Measurements from ENCODE around the gene BMX.

BMX gene

DNA sequence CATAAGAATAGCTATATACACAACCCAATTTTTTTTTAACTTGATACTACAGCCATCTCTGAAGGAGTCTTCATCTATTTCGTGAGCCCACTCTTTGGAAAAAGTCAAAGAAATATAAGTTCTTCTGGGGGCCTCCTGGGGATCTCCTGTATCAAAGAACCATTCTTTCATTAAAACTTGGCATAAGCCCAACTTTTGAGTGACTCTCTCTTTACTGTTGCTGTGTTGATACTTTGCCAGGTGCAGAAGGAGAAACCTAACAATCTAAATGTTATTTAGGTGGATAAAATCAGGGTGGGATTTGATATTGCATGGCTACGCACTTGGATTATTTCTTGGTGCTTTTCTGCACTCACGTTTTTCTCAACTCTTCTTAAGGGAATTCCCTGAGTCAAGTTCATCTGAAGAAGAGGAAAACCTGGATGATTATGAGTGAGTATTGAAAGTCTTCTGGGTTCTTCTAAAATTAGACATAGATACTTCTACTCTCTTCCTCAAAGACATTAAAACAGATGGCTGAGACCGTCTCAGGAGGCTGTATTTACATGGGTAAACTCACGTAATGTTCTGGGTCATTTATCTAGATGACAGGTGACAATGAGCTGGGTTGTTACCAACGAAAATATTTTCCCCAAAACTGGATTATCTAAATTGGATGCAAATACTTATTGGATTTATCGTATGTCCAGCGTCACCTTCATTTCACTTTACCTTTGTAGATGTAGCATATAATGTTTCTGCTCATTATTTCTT is 25.2 kb downstream of the BMX start:
- DNase-seq (ENCODE audit: low spot score): no peak
- in situ Hi-C loops (cut with MboI; ENCODE audit: low pct_unique_long_range_greater_than_20kb, low sequenced_read_pairs, unreplicated experiment): no loop called here
- TF ChIP-seq, protein P1, sequence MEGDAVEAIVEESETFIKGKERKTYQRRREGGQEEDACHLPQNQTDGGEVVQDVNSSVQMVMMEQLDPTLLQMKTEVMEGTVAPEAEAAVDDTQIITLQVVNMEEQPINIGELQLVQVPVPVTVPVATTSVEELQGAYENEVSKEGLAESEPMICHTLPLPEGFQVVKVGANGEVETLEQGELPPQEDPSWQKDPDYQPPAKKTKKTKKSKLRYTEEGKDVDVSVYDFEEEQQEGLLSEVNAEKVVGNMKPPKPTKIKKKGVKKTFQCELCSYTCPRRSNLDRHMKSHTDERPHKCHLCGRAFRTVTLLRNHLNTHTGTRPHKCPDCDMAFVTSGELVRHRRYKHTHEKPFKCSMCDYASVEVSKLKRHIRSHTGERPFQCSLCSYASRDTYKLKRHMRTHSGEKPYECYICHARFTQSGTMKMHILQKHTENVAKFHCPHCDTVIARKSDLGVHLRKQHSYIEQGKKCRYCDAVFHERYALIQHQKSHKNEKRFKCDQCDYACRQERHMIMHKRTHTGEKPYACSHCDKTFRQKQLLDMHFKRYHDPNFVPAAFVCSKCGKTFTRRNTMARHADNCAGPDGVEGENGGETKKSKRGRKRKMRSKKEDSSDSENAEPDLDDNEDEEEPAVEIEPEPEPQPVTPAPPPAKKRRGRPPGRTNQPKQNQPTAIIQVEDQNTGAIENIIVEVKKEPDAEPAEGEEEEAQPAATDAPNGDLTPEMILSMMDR (IDR thresholded peaks at IDR 0.05; ENCODE audit: extremely low read depth, insufficient read depth, missing control alignments): no peak

DNA sequence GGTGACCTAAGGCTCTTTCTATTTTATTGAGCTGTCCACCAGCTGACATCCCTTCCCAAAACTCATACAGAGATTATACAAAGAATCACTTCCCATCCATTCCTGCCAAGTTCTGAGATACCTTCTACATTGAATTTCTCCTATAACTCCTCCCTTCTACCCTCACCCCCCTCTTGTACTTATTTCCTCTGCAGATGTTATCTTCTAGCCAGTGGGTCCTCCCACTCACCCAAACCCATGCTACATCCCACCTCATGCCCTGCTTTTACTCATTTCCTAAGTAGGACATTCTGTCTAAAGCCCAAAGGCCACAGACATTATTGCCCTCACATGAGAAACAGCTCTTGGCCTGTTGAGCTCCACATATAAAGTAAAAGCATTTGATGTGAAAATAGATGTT is 28.6 kb downstream of the BMX start:
- in situ Hi-C loops (cut with MboI; ENCODE audit: low pct_unique_long_range_greater_than_20kb, low sequenced_read_pairs, unreplicated experiment): no loop called here
- TF ChIP-seq, protein P1 (IDR thresholded peaks at IDR 0.05; ENCODE audit: extremely low read depth, insufficient read depth, missing control alignments): no peak
- DNase-seq (ENCODE audit: low spot score): no peak

DNA sequence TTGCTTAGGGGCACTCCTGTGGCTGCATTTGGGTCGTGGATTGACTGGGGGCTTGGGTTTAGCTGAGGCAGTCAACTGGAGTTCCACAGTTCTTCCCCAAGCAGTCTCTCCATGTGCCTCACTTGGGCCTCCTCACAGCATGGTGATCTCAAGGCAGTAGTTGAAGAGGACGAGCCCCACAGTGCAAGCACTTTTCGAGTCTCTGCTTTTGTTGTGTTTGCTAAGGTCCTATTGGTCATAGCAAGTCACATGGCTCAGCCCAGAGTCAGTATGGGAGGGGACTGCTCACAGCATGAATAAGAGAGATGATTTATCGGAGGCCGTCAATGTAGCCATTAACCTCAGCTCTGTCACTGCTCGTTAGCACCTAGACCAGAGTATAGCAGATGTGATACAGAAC is 29.7 kb downstream of the BMX start:
- in situ Hi-C loops (cut with MboI; ENCODE audit: low pct_unique_long_range_greater_than_20kb, low sequenced_read_pairs, unreplicated experiment): no loop called here
- no peak for DNase-seq (ENCODE audit: low spot score)
- TF ChIP-seq, protein P1 (IDR thresholded peaks at IDR 0.05; ENCODE audit: extremely low read depth, insufficient read depth, missing control alignments): no peak

DNA sequence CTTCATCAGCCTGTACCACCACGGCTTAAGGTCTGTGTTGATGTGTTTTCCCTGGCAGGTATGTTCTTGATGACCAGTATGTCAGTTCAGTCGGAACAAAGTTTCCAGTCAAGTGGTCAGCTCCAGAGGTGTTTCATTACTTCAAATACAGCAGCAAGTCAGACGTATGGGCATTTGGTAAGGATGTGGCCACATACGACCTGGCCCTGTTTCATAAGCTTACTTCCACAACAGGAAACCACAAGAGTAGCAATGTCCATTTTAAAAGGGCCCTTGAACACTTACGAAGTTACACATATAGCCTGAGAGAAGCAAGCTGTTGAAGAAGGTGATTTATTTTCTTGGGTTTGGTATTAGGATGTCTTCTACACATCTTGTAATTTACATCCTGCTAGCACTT is 46.1 kb downstream of the BMX start:
- no peak for DNase-seq (ENCODE audit: low spot score)
- TF ChIP-seq, protein P1 (IDR thresholded peaks at IDR 0.05; ENCODE audit: extremely low read depth, insufficient read depth, missing control alignments): no peak
- in situ Hi-C loops (cut with MboI; ENCODE audit: low pct_unique_long_range_greater_than_20kb, low sequenced_read_pairs, unreplicated experiment): no loop called here

DNA sequence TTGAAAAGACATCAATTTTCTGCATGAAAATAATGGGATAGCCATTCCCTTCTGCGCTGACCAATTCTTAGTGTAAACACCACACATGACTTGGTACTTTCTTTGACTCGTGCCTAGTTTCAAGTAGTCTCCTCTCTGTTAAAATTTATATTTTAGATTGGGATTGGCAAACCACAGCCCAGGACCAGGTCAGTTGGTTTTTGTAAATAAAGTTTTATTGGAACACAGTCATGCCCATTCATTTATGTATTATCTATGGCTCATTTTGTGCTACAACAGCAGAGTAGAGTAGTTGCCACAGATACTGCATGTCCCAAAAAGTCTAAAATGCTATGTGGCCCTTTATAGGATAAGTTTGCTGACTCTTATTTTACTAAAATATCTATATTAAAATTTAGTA is 46.7 kb downstream of the BMX start:
- in situ Hi-C loops (cut with MboI; ENCODE audit: low pct_unique_long_range_greater_than_20kb, low sequenced_read_pairs, unreplicated experiment): no loop called here
- TF ChIP-seq, protein P1 (IDR thresholded peaks at IDR 0.05; ENCODE audit: extremely low read depth, insufficient read depth, missing control alignments): no peak
- no peak for DNase-seq (ENCODE audit: low spot score)

DNA sequence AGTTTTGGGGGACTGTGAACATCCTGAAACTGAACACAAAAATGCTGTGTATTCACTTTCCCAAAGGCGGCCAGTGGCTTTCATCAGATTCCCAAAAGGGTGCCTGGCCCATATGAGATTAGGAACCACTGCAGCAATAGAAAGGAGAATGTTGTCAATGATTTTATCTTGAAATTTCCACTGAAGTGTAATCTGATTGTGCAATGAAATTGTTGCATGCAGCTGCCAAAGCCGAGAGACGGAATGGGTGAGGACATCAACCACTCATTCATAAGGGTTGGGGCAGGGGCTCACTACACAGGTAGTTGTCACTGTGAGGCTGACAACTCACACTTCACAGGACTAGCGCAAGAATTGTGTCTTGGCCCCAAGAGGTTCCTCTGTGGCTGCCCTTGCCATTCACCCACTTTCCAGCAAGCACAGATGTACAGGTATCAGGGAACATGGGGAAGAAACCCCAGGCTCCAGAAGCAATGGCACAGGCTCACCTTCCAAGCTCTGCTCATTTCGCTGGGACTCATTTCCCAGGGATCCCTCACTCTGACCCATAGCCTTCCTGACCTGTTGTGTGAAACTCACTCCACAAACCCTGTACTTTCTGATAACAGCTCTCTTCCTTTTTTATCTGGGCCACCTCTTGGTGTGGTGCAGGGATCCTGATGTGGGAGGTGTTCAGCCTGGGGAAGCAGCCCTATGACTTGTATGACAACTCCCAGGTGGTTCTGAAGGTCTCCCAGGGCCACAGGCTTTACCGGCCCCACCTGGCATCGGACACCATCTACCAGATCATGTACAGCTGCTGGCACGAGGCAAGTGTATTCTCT is 48.8 kb downstream of the BMX start:
- no peak for DNase-seq (ENCODE audit: low spot score)
- in situ Hi-C loops (cut with MboI; ENCODE audit: low pct_unique_long_range_greater_than_20kb, low sequenced_read_pairs, unreplicated experiment): no loop called here
- TF ChIP-seq, protein P1 (IDR thresholded peaks at IDR 0.05; ENCODE audit: extremely low read depth, insufficient read depth, missing control alignments): no peak

Data from GM13977 (cell line).